ENCODE measurements around the gene OTUB1. TPM values are rescaled to one million over a fixed set of nuclear protein-coding genes. Genes with fewer than 3 reads are reported as not detected.

Gene OTUB1
- total and polyA plus RNA-seq, 4 donors, result 40.8 to 95.2 (median 72.3) TPM

GRCh38 chr11:64020976-64021756 lies 34.9 kb downstream of the OTUB1 start:
- Histone ChIP-seq H3K4me1 (ENCODE audit: control insufficient read depth in 5 of 5, insufficient read depth in 5 of 5, low read length in 5 of 5) (peaks cover 0 to 15% (median 0%) of the 10 kb centered on the region in 5 donors), H3K4me3 (no peak overlapping the region), H3K27me3 (ENCODE audit: control insufficient read depth in 3 of 3, insufficient read depth in 3 of 3, low read length in 2 of 3) (no peaks in the 10 kb centered on the region), H3K36me3 (ENCODE audit: control insufficient read depth in 4 of 4, insufficient read depth in 4 of 4, low read length in 4 of 4) (no peaks in the 10 kb centered on the region), H3K27ac (ENCODE audit: low read depth in 1 of 2, low read length in 1 of 2) (no peak overlapping the region), H3K9me3 (ENCODE audit: control insufficient read depth in 4 of 4, insufficient read depth in 3 of 4, low read length in 3 of 4) (no peaks in the 10 kb centered on the region), H3K9ac (ENCODE audit: insufficient read depth in 1 of 2, low read length in 2 of 2) (no peak overlapping the region)
- ATAC-seq (ENCODE audit: insufficient read depth, low FRiP score), result no peak
- DNase-seq, result no peak
- WGBS, 2 donors, result 85 to 87% methylated on average over 21 to 22 of the region's 22 CpGs
- TF ChIP-seq, protein P1, sequence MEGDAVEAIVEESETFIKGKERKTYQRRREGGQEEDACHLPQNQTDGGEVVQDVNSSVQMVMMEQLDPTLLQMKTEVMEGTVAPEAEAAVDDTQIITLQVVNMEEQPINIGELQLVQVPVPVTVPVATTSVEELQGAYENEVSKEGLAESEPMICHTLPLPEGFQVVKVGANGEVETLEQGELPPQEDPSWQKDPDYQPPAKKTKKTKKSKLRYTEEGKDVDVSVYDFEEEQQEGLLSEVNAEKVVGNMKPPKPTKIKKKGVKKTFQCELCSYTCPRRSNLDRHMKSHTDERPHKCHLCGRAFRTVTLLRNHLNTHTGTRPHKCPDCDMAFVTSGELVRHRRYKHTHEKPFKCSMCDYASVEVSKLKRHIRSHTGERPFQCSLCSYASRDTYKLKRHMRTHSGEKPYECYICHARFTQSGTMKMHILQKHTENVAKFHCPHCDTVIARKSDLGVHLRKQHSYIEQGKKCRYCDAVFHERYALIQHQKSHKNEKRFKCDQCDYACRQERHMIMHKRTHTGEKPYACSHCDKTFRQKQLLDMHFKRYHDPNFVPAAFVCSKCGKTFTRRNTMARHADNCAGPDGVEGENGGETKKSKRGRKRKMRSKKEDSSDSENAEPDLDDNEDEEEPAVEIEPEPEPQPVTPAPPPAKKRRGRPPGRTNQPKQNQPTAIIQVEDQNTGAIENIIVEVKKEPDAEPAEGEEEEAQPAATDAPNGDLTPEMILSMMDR (IDR thresholded peaks at IDR 0.05; ENCODE audit: control extremely low read depth, extremely low read depth), result no peak

DNA sequence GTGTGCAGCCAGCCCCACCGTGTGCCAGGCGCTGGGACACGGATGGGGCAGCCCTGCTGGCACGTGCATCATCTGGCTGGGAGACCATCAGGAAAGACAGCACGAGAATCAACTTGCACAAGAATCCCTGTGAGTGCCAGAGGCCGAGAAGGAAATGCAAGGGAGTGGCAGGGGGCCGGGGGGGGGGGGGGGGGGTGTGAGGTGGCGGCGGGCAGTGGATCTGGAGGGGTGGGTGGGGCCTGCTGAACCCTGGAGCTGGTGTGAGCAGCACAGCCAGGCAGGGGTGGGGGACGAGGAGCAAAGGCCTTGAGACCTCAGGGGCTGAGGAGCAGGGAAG lies 35.5 kb downstream of the OTUB1 start:
- 43 to 61% methylated on average over 7 to 9 of the region's 10 CpGs for WGBS, 2 donors
- ATAC-seq (ENCODE audit: insufficient read depth, low FRiP score), result no peak

DNA sequence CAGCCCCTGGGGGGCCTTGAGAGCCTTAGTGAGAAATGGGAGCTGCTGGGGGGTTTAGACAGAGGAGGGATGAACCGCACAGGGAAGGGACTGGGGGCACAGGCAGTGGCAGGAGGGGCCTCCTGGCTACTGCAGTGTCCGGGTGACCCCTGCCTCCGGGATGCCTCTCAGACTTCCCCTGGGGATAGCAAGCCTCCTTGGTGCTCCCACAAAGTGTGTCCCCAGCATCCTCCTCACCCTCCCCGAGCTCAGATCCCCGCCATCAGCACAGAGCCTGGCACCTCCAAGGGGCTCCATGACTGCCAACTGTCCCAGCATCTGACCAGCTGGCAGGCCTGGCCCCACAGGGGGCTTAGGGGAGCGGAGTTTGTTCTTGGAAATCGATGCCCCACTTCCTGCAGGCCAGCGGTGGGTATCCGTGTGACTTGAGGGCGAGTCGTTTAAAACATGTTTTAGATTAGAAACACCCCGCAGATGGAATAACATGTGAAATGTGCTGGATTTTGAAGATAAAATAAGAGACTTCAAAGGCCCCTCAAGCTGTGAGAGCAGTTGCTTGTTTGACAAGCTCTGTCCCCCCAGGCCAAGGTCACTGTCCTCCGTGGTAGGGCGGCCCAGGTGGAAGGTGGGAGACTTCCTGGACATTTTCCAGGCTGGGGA lies 36.0 kb downstream of the OTUB1 start:
- H3K9me3 ChIP-seq (ENCODE audit: control insufficient read depth in 4 of 4, insufficient read depth in 3 of 4, low read length in 3 of 4), result no peaks in the 10 kb centered on the region
- no peak overlapping the region for H3K4me3 ChIP-seq
- no peaks in the 10 kb centered on the region for H3K36me3 ChIP-seq (ENCODE audit: control insufficient read depth in 4 of 4, insufficient read depth in 4 of 4, low read length in 4 of 4)
- no peak for DNase-seq
- TF ChIP-seq, protein P1 (IDR thresholded peaks at IDR 0.05; ENCODE audit: control extremely low read depth, extremely low read depth), result no peak
- no peak overlapping the region for H3K27ac ChIP-seq (ENCODE audit: low read depth in 1 of 2, low read length in 1 of 2)
- H3K4me1 ChIP-seq (ENCODE audit: control insufficient read depth in 5 of 5, insufficient read depth in 5 of 5, low read length in 5 of 5), result peaks cover 0 to 14% (median 0%) of the 10 kb centered on the region in 5 donors
- no peak for ATAC-seq (ENCODE audit: insufficient read depth, low FRiP score)
- no peak overlapping the region for H3K9ac ChIP-seq (ENCODE audit: insufficient read depth in 1 of 2, low read length in 2 of 2)
- 84 to 88% methylated on average over 14 of the region's 14 CpGs for WGBS, 2 donors
- no peaks in the 10 kb centered on the region for H3K27me3 ChIP-seq (ENCODE audit: control insufficient read depth in 3 of 3, insufficient read depth in 3 of 3, low read length in 2 of 3)

More for the DNA sequence above, 35.5 kb downstream of the OTUB1 start:
- Histone ChIP-seq H3K27me3 (ENCODE audit: control insufficient read depth in 3 of 3, insufficient read depth in 3 of 3, low read length in 2 of 3) (no peaks in the 10 kb centered on the region), H3K27ac (ENCODE audit: low read depth in 1 of 2, low read length in 1 of 2) (no peak overlapping the region), H3K9ac (ENCODE audit: insufficient read depth in 1 of 2, low read length in 2 of 2) (no peak overlapping the region), H3K36me3 (ENCODE audit: control insufficient read depth in 4 of 4, insufficient read depth in 4 of 4, low read length in 4 of 4) (no peaks in the 10 kb centered on the region), H3K4me1 (ENCODE audit: control insufficient read depth in 5 of 5, insufficient read depth in 5 of 5, low read length in 5 of 5) (peaks cover 0 to 15% (median 0%) of the 10 kb centered on the region in 5 donors), H3K4me3 (no peak overlapping the region), H3K9me3 (ENCODE audit: control insufficient read depth in 4 of 4, insufficient read depth in 3 of 4, low read length in 3 of 4) (no peaks in the 10 kb centered on the region)
- DNase-seq, result no peak
- TF ChIP-seq, protein P1 (IDR thresholded peaks at IDR 0.05; ENCODE audit: control extremely low read depth, extremely low read depth), result no peak

Measured in lung (tissue), 12 donors.